HT-29 (cell line): Measurements from ENCODE around the gene MAMSTR. TPM values are rescaled to one million over a fixed set of nuclear protein-coding genes. Genes with fewer than 3 reads are reported as not detected.
A peak's percentile ranks its signal among the peaks of the same experiment; 100 is the strongest.
"Not testable (repeated sequence)": the region's sequence is repeated elsewhere in the genome, so short reads cannot be mapped to it uniquely, and the experiment has no call there.

Experiments used
- DNase-seq: peaks from one replicate; pipeline ENCODE4 v3.0.0-alpha.2; 2015; ENCODE audit warnings: low spot score
- total RNA-seq: library from RNA; depleted of rRNA; stranded (reverse); fragments of >200 nt; shearing (Covaris generic); gene quantifications from 2 replicates; pipeline ENCODE4 v1.2.3, GENCODE V29; 2014

Gene MAMSTR
- total RNA-seq, 1 experiment from 2014 or later: 0.84 TPM

GRCh38 chr19:48689449-48689848 is 30.1 kb downstream of the MAMSTR start:
- DNase-seq: no peak

- DNase-seq: no peak
These were observed 31.7 kb downstream of the MAMSTR start for GRCh38 chr19:48687776-48688175.

- DNase-seq: not testable (repeated sequence)
These were observed 32.9 kb downstream of the MAMSTR start for GRCh38 chr19:48686637-48687036.

- DNase-seq: no peak
These were observed 33.4 kb downstream of the MAMSTR start for GRCh38 chr19:48686088-48686487.

- DNase-seq: peak; percentile 33
These were observed 33.9 kb downstream of the MAMSTR start for GRCh38 chr19:48685583-48685982.

GRCh38 chr19:48683349-48683748 is 36.2 kb downstream of the MAMSTR start:
- DNase-seq: no peak

GRCh38 chr19:48681127-48681470 is 38.4 kb downstream of the MAMSTR start:
- DNase-seq: no peak

- DNase-seq: no peak
These were observed 38.9 kb downstream of the MAMSTR start for GRCh38 chr19:48680436-48681126.

- DNase-seq: not testable (repeated sequence)
These were observed 39.5 kb downstream of the MAMSTR start for GRCh38 chr19:48680006-48680405.

- no peak for DNase-seq
These were observed 41.3 kb downstream of the MAMSTR start for GRCh38 chr19:48678201-48678600.

- DNase-seq: no peak
These were observed 42.6 kb downstream of the MAMSTR start for GRCh38 chr19:48676887-48677286.

- DNase-seq: no peak
These were observed 43.0 kb downstream of the MAMSTR start for GRCh38 chr19:48676487-48676886.

- DNase-seq: peak; percentile 95
These were observed 44.4 kb downstream of the MAMSTR start for GRCh38 chr19:48674921-48675824.

GRCh38 chr19:48674216-48674809 is 45.2 kb downstream of the MAMSTR start:
- DNase-seq: no peak

GRCh38 chr19:48673436-48674100 is 46.0 kb downstream of the MAMSTR start:
- no peak for DNase-seq

- DNase-seq: no peak
These were observed 46.5 kb downstream of the MAMSTR start, which contains the start of gene NTN5 for GRCh38 chr19:48672994-48673393. NTN5 (minus strand) TSS chr19:48673017; CDS start chr19:48670986, 2,031 bp downstream.

- DNase-seq: no peak
These were observed 48.0 kb downstream of the MAMSTR start for GRCh38 chr19:48671446-48671995.

GRCh38 chr19:48670699-48671445 is 48.7 kb downstream of the MAMSTR start:
- DNase-seq: no peak

GRCh38 chr19:48669903-48670668 is 49.4 kb downstream of the MAMSTR start:
- DNase-seq: no peak

GRCh38 chr19:48668761-48669160 is 50.8 kb downstream of the MAMSTR start:
- no peak for DNase-seq
